ENCODE measurements around the gene MMP21.

MMP21 gene

GRCh38 chr10:125719173-125720001, 56.2 kb downstream of the MMP21 start, which contains the start of gene EDRF1:
TSS of gene EDRF1 (plus strand) at chr10:125719709. CDS start at chr10:125719808, 99 bp downstream.
- H3K27ac ChIP-seq: peak within 1 kb of the TSS; percentile 79
- DNase-seq (ENCODE audit: low read depth, low spot score): peak; percentile 88
